Mononuclear cell (primary cell): ENCODE measurements around the gene FGGY. TPM values are rescaled to one million over a fixed set of nuclear protein-coding genes. Genes with fewer than 3 reads are reported as not detected.
"Not testable (repeated sequence)": the region's sequence is repeated elsewhere in the genome, so short reads cannot be mapped to it uniquely, and the experiment has no call there.

Experiments
- H3K27me3 ChIP-seq: 2 replicates; pipeline ENCODE4 v1.6.0; 2011; ENCODE audit warnings: low read length, control low read depth; ENCODE audit not compliant: insufficient read depth
- H3K4me1 ChIP-seq: 2 replicates; pipeline ENCODE4 v1.5.1; 2011; ENCODE audit warnings: mild to moderate bottlenecking, low read length, control low read depth; ENCODE audit not compliant: insufficient read depth
- H3K4me3 ChIP-seq: 2 replicates; pipeline ENCODE4 v1.5.1; 2011; ENCODE audit warnings: mild to moderate bottlenecking, low read length, moderate library complexity
- H3K9me3 ChIP-seq: 2 replicates; pipeline ENCODE4 v1.5.1; 2011; ENCODE audit warnings: low read depth, mild to moderate bottlenecking, control low read depth, low read length
- total RNA-seq: library from RNA; depleted of rRNA; stranded (reverse); fragments of >200 nt; gene quantifications from one replicate; pipeline ENCODE4 v1.2.3, GENCODE V29; 2012

The FGGY gene
- total RNA-seq, 1 donor = 15.2 TPM

- Histone ChIP-seq H3K4me3 (no peak overlapping the region), H3K27me3 (no peaks in the 10 kb centered on the region)
These were observed 229.3 kb downstream of the FGGY start for GRCh38 chr1:59526240-59526639.

GRCh38 chr1:59528471-59528870 lies 231.6 kb downstream of the FGGY start:
- H3K4me3 ChIP-seq = no peak overlapping the region
- H3K27me3 ChIP-seq = no peaks in the 10 kb centered on the region
- no peaks in the 10 kb centered on the region for H3K4me1 ChIP-seq
- H3K9me3 ChIP-seq = no peaks in the 10 kb centered on the region

More at GRCh38 chr1:59526240-59526639, 229.3 kb downstream of the FGGY start:
- H3K4me1 ChIP-seq = no peaks in the 10 kb centered on the region
- H3K9me3 ChIP-seq = no peaks in the 10 kb centered on the region

- Histone ChIP-seq H3K9me3 (no peaks in the 10 kb centered on the region), H3K27me3 (no peaks in the 10 kb centered on the region), H3K4me3 (no peak overlapping the region), H3K4me1 (no peaks in the 10 kb centered on the region)
These were observed 232.0 kb downstream of the FGGY start for GRCh38 chr1:59528900-59529299.

- H3K4me1 ChIP-seq = no peaks in the 10 kb centered on the region
- H3K27me3 ChIP-seq = no peaks in the 10 kb centered on the region
- H3K9me3 ChIP-seq = no peaks in the 10 kb centered on the region
- H3K4me3 ChIP-seq = no peak overlapping the region
These were observed 233.2 kb downstream of the FGGY start for GRCh38 chr1:59530119-59530518.

GRCh38 chr1:59532102-59532501 lies 235.2 kb downstream of the FGGY start:
- no peak overlapping the region for H3K4me3 ChIP-seq
- no peaks in the 10 kb centered on the region for H3K4me1 ChIP-seq
- H3K27me3 ChIP-seq = no peaks in the 10 kb centered on the region
- H3K9me3 ChIP-seq = no peaks in the 10 kb centered on the region

GRCh38 chr1:59538476-59538875 lies 241.6 kb downstream of the FGGY start:
- H3K4me3 ChIP-seq, H3K9me3 ChIP-seq, H3K4me1 ChIP-seq, H3K27me3 ChIP-seq: not testable (repeated sequence)

- Histone ChIP-seq H3K4me1 (no peaks in the 10 kb centered on the region), H3K27me3 (no peaks in the 10 kb centered on the region), H3K4me3 (no peak overlapping the region), H3K9me3 (no peaks in the 10 kb centered on the region)
These were observed 243.2 kb downstream of the FGGY start for GRCh38 chr1:59539961-59540681.

- no peaks in the 10 kb centered on the region for H3K27me3 ChIP-seq
These were observed 244.3 kb downstream of the FGGY start for GRCh38 chr1:59541161-59541560.

GRCh38 chr1:59541891-59542290 lies 245.0 kb downstream of the FGGY start:
- Histone ChIP-seq H3K4me1 (no peaks in the 10 kb centered on the region), H3K27me3 (no peaks in the 10 kb centered on the region), H3K4me3 (no peak overlapping the region), H3K9me3 (no peaks in the 10 kb centered on the region)

More at GRCh38 chr1:59541161-59541560, 244.3 kb downstream of the FGGY start:
- H3K9me3 ChIP-seq = no peaks in the 10 kb centered on the region
- no peak overlapping the region for H3K4me3 ChIP-seq
- H3K4me1 ChIP-seq = no peaks in the 10 kb centered on the region

GRCh38 chr1:59543211-59543668 lies 246.3 kb downstream of the FGGY start:
- Histone ChIP-seq H3K4me3 (no peak overlapping the region), H3K27me3 (no peaks in the 10 kb centered on the region), H3K4me1 (no peaks in the 10 kb centered on the region), H3K9me3 (no peaks in the 10 kb centered on the region)

GRCh38 chr1:59544615-59545293 lies 247.9 kb downstream of the FGGY start:
- Histone ChIP-seq H3K9me3 (no peaks in the 10 kb centered on the region), H3K4me3 (no peak overlapping the region), H3K27me3 (no peaks in the 10 kb centered on the region), H3K4me1 (no peaks in the 10 kb centered on the region)

GRCh38 chr1:59545830-59546229 lies 248.9 kb downstream of the FGGY start:
- Histone ChIP-seq H3K4me1 (peaks cover 10% of the 10 kb centered on the region), H3K9me3 (no peaks in the 10 kb centered on the region), H3K27me3 (no peaks in the 10 kb centered on the region), H3K4me3 (no peak overlapping the region)

GRCh38 chr1:59549066-59549837 lies 252.4 kb downstream of the FGGY start:
- Histone ChIP-seq H3K9me3 (no peaks in the 10 kb centered on the region), H3K4me1 (peaks cover 19% of the 10 kb centered on the region), H3K27me3 (no peaks in the 10 kb centered on the region), H3K4me3 (no peak overlapping the region)

GRCh38 chr1:59549903-59550302 lies 253.0 kb downstream of the FGGY start:
- Histone ChIP-seq H3K27me3 (no peaks in the 10 kb centered on the region), H3K9me3 (no peaks in the 10 kb centered on the region), H3K4me3 (no peak overlapping the region), H3K4me1 (peaks cover 19% of the 10 kb centered on the region)

- no peak overlapping the region for H3K4me3 ChIP-seq
These were observed 255.1 kb downstream of the FGGY start for GRCh38 chr1:59552007-59552406.

More at GRCh38 chr1:59552007-59552406, 255.1 kb downstream of the FGGY start:
- no peaks in the 10 kb centered on the region for H3K9me3 ChIP-seq
- peaks cover 19% of the 10 kb centered on the region for H3K4me1 ChIP-seq
- no peaks in the 10 kb centered on the region for H3K27me3 ChIP-seq
